GOT3 (cell line): ENCODE results near the gene AAGAB.
"Not testable (repeated sequence)": the region's sequence is repeated elsewhere in the genome, so short reads cannot be mapped to it uniquely, and the experiment has no call there.

Experiments
- DNase-seq: peaks from one replicate; lab custom pipeline; 2025; ENCODE audit warnings: mixed read lengths; lab: John Stamatoyannopoulos, UW

AAGAB gene

DNA sequence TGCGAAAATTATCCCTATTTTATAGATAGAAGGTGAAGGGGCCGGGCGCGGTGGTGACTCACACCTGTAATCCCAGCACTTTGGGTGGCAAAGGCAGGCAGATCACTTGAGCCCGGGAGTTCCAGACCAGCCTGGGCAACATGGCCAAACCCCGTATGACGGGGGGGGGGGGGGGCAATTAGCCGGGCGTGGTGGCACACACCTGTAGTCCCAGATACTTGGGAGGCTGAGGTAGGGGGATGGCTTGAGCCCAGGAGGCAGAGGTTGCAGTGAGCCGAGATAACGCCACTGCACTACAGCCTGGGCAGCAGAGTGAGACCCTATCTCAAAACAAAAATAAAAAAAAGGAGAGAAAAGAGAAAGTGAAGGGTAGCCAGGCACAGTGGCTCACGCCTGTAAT, 1.4 kb downstream of the AAGAB start:
- no peak for DNase-seq

DNA sequence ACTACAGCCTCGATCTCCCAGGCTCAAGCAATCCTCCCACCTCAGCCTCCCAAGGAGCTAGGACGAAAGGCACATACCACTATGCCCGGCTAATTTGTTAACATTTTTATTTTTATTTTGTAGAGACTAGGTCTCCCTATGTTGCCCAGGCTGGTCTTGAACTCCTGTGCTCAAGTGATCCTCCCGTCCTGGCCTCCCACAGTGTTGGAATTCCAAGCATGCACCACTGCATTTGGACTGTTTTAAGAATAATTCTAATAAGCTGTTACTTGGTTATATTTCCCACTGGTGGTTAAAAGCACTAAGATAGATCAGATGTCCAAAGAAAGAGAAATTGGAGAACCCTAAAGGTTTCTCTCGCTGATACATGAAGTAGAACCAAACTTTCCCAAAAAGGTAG, 3.1 kb downstream of the AAGAB start:
- DNase-seq = no peak

DNA sequence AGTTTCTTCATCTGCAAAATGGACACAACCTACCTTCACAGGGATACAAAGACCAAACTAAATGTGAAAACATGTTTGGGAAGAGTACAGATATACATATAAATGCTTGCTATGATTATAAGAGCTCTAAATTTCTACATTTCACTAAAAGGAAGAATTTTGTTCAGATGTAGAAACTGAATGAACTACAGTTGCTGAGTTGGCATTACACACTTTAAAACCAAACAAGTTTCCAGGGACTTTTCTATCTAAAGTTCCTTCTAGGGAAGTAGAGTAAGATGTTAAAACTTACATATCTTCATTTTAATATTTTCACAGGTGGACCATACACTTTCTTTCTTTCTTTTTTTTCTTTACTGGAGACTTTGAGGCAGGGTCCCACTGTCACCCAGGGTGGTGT, 4.6 kb downstream of the AAGAB start:
- no peak for DNase-seq

DNA sequence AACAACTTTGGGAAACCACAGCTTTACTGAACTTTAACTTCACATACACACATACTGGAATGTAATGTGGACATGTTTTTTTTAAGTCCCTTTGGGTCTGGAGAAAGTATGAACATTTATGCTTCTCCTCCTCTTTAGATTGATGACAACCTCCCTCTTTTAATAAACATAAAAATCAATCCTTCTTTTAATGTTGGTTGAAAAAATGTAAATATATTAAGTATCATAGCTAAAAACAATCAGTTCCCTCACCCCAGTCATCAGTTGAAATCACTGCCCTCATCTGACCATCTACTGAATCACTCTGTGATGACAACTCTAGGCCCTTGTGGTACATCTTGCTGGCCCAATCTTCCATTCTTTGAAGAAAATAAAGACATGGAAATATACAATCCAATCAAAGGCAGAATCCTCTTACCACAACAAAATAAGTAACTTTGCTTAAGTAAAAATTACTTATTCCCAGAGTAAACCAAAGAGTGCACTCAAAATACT, 6.4 kb downstream of the AAGAB start:
- DNase-seq = no peak

DNA sequence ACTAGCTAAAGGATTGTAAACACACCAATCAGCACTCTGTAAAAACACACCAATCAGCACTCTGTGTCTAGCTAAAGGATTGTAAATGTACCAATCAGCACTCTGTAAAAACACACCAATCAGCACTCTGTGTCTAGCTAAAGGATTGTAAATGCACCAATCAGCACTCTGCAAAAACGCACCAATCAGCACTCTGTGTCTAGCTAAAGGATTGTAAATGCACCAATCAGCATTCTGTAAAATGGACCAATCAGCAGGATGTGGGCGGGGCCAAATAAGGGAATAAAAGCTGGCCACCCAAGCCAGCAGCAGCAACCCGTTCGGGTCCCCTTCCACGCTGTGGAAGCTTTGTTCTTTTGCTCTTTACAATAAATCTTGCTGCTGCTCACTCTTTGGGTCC, 7.9 kb downstream of the AAGAB start:
- not testable (repeated sequence) for DNase-seq

DNA sequence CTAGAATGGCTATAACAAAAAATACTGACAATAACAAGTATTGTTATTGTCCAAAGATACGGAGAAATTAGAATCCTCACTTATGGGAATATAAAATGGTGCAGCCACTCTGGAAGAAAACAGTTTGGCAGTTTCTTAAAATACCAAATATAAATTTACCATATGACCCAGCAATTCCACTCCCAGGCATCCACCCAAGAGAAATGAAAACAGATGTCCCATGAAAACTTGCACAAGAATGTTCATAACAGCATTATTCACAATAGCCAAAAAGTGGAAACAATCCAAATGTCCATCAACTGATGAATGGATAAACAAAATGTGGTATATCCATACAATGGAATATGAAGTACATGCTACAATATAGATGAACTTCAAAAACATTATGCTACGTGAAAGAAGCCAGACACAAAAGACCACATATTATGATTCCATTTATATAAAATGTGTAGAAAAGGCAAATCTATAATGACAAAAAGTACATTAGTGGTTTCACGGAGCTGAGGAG, 9.4 kb downstream of the AAGAB start:
- no peak for DNase-seq

DNA sequence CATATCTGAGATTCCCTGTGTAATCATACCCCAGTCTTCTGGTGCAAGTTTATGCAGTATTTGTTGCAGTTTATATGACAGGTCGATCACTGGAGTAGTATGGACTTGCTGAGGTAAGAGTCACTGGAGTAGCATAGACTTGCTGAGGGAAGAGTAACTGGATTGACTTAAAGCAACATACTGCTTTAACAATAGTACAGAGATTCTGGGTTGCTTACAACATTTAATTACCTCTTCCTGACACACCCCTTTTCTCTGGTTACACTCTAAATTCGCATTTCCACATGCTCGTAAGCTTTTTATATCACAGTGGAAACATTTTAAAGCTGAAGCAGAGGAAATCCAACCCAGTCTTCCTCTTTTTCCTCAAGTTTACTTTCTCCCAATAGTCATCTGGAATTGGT, 11.8 kb downstream of the AAGAB start:
- DNase-seq = no peak

DNA sequence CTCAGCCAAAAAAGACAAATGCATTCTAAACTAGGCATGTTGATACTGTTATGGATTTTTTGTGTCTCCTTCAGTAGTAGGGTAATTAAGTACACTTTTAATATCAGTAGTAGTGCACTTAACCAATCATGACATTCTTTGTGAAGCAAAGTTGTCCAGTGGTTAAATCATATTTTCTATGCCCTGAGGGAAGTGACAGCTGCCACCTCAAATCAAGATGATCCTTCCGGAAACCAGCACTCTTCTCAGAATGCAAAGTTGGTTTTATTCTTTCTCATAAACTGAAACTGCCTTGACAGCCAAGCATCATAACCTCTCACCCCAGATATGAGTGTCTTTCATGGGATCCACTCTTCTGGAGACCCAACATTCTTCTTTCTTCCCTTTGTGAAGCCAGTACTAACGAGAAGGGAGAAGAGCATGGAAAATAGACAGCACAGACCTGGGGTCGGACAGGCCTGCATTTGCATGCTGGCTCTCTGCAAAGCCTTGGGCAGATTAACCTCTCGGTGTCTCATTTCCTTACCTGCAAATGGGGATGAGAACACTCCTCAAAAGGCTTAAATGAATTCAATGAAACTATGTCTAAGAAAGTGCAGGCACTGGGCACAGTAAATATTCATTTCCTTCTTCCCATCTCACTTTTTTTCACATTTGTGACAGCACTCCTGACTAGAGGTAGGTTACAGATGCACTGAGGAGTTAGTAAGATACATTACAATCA, 13.2 kb downstream of the AAGAB start:
- no peak for DNase-seq

DNA sequence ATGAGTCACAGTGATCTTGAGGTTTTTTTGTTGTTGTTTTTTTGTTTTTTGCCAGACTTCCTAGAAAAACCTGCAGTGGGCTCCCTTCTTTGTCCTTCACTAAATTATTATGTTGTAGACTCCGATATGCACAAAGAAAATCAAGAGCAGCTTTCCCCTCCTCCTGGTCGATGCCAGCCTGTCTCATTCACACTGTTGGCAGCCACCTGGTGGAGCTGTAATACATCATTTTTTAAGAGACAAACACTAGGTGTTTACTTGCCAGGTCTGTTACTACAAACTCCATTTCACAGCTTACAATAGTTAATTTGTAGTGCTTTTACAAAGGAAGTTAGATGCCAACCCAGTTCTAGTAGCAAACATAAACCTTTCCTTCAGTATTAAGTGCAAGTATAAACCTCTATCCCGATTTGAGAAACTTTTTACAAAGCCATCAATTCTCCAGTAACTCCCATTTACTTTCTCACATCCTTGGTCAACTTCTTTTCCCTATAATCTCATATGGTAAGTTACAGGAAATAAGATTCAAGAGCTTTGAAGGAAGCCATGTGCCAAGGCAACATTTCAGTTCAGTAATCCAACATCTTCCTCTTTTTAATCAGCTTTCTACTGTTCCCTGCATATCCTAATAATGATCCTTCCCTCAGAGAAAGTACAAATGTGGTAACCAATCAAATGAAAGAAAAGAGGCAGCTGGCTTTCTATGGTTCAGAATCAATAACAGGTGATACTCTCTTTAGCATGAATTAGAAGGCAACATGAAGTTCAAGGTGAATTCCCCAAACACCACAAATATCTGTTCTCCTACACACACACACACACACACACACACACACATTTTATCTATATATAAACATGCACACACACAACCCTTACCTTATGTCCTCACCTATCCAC, 14.0 kb downstream of the AAGAB start:
- no peak for DNase-seq

DNA sequence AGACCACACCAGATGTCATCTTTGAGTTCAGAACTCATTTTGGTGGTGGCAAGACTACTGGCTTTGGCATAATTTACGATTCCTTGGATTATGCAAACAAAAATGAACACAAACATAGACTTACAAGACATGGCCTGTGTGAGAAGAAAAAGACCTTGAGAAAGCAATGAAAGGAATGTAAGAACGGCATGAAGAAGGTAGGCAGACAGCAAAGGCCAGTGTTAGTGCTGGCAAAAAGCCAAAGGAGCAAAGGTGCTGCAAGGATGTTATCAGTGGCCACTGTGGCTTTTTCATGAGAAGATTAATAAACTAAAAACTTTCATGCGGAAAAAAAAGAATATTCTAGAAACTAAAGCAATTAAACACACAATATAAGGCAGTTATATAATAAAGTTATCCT, 21.9 kb downstream of the AAGAB start:
- no peak for DNase-seq

DNA sequence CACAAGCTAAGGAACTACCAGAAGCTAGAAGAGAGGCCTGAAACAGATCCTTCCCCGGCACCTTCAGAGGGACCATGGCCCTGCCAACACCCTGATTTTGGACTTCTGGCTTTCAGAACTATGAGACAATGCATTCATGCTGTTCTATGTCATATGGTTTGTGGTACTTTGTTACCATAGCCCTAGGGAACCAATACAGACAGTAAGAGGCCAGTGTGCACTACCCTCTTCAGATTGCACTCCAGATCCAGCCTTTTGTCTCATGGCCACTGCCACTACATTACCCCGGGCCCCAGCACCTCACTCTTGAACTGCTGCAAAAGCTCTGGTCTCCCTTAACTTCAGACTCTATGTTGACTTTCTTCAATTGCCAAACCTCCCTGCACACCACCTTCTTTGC, 24.0 kb downstream of the AAGAB start:
- DNase-seq = no peak

DNA sequence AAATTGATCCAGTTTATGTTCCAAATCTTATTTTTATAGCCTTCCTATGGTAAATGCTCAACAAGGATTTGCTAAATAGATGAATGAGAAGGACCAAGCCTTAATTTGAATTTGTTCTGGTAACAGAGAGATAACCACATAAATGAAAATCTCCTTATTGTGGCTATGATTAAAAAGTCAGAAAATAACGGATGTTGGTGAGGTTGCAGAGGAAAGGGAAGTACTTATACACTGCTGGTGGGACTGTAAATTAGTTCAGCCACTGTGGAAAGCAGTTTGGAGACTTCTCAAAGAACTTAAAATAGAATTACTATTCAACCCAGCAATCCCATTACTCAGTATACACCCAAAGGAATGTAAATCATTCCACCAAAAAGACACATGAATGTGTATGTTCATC, 26.2 kb downstream of the AAGAB start:
- DNase-seq = no peak

DNA sequence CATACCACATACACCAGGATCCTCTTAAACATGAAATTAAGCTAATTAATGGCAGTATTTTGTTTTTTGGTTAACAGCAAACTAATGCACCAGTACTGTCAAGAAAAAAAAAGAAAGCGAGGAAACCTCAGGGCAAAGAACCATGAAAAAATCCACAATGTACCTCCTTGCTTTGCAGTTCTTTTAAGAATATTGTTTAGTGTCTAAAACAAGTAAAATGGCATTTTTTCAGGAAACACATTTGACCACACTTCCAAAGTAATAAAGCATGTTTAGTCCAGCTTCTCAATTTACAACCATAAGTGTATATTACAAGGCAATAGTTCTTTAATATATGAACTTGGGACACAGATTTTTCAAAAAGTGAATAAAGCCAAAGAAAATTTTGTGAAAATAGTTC, 26.6 kb downstream of the AAGAB start:
- no peak for DNase-seq

DNA sequence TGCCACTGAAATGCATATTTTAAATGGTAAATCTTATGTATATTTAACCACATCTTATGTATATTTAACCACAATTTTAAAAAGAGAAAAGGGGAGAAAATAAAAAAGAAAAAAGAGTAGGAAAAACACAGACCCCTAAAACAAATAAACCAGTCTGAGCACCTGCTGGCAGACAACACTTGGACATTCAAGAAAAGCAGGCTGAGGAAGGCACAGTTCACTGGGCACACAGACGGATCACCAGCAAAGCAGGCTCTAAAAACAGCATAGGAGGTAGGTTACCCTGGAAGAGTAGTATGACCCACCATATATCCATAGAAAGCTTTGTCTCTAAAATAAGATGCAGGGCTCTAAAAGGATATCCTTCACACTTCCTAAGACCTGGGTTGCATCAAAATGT, 27.0 kb downstream of the AAGAB start:
- no peak for DNase-seq

DNA sequence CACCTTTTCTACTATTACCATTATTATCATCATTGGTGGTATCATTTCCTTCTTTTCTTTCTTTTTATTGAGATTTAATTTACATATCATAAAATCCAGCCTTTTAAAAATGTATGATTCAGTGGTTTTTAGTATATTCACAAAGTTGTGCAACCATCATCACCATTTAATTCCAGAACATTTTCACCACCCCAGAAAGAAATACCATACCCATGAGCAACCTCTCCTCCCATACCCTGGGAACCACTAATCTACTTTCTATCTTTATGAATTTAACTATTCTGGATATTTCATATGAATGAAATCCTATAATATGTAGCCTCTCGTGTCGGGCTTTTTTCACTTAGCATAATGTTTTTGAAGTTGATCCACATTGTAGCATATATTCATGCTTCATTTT, 29.1 kb downstream of the AAGAB start:
- DNase-seq = no peak

DNA sequence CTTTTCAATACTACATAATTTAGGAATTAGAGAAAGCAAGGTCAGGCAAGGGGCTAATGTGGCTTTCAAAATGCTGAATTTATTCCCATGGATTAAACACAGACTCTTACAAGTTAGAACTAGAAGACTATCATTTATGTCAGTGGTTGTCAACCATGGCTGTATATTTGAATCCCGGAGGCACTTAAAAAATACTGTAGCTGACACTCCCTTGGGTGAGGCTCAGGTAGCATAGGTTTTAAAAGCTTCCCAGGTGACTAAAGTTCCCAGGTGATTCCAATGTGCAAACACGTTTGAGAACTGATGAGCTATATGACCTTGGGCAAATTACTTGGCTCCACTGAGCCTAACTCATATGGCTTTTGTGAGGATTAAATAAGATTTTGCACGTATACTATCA, 29.6 kb downstream of the AAGAB start:
- DNase-seq = no peak

DNA sequence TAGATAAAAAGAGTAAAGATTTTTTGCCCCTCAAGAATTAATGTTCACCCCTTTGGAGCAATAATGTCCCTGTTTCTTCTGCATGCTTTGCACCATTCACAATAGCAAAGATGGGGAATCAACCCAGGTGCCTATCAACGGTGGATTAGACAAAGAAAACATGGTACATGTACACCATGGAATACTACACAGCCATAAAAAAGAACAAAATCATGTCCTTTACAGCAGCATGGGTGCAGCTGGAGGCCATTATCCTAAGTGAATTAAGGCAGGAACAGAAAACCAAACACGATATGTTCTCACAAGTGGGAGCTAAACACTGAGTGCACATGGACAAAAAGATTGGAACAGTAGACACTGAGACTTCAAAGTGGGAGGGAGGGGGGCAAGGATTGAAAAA, 35.2 kb downstream of the AAGAB start:
- DNase-seq = no peak

DNA sequence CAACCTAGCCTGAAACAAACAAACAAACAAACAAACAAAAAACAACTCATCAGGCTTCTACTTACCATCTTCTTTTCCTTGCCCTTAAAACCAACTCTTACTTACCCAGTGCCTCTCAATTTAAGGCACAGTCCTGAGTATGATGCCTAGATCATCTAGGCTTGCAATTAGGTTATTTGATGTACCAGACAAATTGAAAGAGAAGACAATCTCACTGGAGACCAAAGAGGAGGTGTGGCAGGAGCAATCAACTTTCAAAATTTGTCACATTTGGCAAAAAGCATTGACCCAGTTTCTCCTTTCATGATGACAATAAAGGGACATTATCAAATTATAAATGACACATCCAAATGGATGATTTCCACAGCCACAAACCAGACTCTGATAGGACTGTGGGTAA, 36.0 kb downstream of the AAGAB start:
- no peak for DNase-seq

DNA sequence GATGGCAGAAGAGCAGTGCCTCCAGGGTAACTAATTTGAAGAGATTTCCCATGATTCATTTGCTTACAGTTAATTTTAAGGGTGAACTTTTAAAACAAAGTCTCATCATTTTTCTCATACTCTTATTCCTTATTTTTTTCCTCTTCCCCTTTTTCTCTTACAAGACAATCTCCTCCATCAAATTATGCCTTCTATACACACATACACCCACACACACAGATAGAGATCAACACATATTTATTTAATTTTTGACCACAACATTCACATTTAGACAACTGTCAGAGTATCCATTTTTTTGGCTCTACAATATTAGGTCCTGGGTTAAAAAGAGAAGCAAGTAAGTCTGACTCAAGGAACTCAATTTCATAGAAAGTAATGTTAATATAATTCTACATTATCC, 37.6 kb downstream of the AAGAB start:
- no peak for DNase-seq

DNA sequence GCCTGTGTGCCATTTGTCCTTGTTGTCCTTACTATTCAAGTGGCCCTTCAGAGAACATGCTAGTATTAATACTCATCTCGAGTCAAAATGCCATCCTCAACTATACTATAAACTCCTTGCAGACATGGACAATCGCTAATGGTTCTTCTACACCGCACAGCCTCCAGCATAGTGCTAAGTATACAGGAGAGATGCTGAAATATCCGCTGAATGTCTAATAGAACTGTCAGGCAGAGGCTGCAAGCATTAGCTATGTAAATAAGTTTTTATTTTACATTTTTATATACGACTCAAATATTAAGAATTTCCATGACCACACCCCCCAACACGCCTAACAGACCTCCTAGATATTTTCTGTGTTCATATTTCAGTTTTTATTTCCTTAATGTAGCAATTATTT, 39.4 kb downstream of the AAGAB start:
- DNase-seq = no peak

DNA sequence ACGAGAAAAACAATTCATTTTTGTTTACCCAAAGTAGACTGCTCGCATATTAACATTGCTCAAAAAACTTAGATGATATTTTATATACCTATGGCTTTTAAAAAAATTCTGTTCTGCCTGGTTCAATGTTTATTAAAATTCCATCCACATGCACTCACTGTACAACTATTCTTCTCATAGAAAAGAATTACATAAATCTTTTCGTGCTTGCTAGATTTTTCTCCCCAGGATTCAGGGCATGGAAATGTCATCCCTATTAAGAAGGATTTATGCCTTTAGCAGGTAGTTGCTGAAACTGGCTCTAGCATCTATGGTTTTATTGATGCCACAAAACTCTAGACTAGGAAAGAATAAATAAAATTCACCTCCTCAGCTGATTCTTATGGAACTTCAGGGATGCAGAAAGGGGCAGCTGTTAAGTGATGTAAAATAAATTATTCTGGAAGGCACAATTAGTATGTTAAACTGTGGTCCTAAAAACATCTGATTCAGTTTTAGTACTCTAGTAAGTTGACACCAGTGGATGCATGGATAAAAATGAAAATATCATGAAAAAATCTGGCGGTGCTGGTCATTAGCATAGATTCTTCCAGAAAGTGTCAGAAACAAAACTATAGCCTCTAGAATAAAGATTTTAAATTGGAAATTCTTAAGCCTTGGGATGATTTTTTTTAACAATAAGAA, 41.6 kb downstream of the AAGAB start:
- no peak for DNase-seq

DNA sequence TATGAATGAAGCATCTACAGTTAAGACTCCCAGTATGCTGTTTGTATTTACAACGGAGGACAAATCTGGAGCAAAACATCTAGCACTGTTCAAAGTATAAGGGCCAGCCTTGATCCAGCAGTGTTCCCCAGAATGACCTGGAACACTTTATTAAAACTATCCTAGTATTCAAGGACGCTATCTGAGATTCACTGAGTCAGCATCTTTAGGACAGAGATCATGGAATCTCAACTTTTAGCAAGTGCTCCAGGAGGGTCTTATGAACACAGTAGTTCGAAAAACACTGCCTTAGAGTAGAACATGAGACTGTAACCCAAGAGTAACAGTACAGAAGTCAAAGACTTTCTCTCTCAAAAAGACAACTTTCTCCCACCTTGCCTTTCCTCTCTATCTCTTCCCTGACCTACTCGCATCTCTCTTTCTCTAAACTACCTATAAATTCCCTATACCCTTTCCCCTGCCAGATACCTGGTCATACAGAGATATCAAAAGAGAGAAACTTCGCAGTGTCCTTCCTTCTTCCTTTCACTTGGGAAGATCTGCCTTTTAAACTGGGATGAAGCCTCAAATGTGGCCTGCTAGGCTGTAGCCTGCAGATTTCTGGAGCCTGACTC, 43.8 kb downstream of the AAGAB start:
- no peak for DNase-seq
